Neuronal stem cell (in vitro differentiated cells): ENCODE data around the gene MRPL14.

Source experiments
- DNase-seq: peaks from one replicate; pipeline ENCODE4 v3.0.0-alpha.2; 2013; ENCODE audit warnings: low spot score
- H2AFZ ChIP-seq: one replicate; pipeline ENCODE4 v1.6.1; 2013; ENCODE audit warnings: mild to moderate bottlenecking, low read length, inconsistent platforms
- H2AK5ac ChIP-seq: 2 replicates; pipeline ENCODE4 v1.6.1; 2013; ENCODE audit warnings: low read depth, mild to moderate bottlenecking, inconsistent platforms, low read length, moderate library complexity, mixed read lengths
- H2BK120ac ChIP-seq: 2 replicates; pipeline ENCODE4 v1.6.1; 2013; ENCODE audit warnings: low read depth, mild to moderate bottlenecking, inconsistent platforms, low read length, moderate library complexity, mixed read lengths
- H2BK12ac ChIP-seq: one replicate; pipeline ENCODE4 v1.6.1; 2013; ENCODE audit warnings: low read length, inconsistent platforms
- H2BK15ac ChIP-seq: 2 replicates; pipeline ENCODE4 v1.6.1; 2013; ENCODE audit warnings: mild to moderate bottlenecking, low read length, inconsistent platforms, mixed read lengths
- H2BK5ac ChIP-seq: one replicate; pipeline ENCODE4 v1.6.1; 2013; ENCODE audit warnings: inconsistent platforms, mild to moderate bottlenecking, low read length, moderate library complexity
- H3K14ac ChIP-seq: one replicate; pipeline ENCODE4 v1.6.1; 2013; ENCODE audit warnings: low read length, inconsistent platforms
- H3K18ac ChIP-seq: 2 replicates; pipeline ENCODE4 v1.6.1; 2013; ENCODE audit warnings: low read length, inconsistent platforms
- H3K23ac ChIP-seq: 2 replicates; pipeline ENCODE4 v1.6.1; 2013; ENCODE audit warnings: low read depth, mild to moderate bottlenecking, mixed read lengths, low read length, inconsistent platforms; ENCODE audit not compliant: poor library complexity
- H3K27ac ChIP-seq: replicated peaks from 3 replicates; pipeline ENCODE4 v1.5.1; 2013; ENCODE audit warnings: low read length, inconsistent platforms
- H3K27me3 ChIP-seq, 3 experiments: 2 replicates each; pipeline ENCODE4 v1.6.1; 2013; ENCODE audit warnings: low read length in 3 of 3, mild to moderate bottlenecking in 2 of 3, inconsistent platforms in 1 of 3, low read depth in 1 of 3, mixed read lengths in 1 of 3, moderate library complexity in 1 of 3; ENCODE audit not compliant: control insufficient read depth in 3 of 3, insufficient read depth in 3 of 3
- H3K36me3 ChIP-seq, 2 donors: replicated peaks in 1 of 2; 2 replicates each; pipeline ENCODE4 v1.6.1; 2013; ENCODE audit warnings: low read length in 2 of 2; ENCODE audit not compliant: control insufficient read depth in 2 of 2, insufficient read depth in 2 of 2
- H3K4ac ChIP-seq: 2 replicates; pipeline ENCODE4 v1.6.1; 2013; ENCODE audit warnings: inconsistent platforms, mild to moderate bottlenecking, low read length, moderate library complexity
- H3K4me1 ChIP-seq, 2 donors: 1 replicate in 1 of 2; 2 replicates in 1 of 2; pipeline ENCODE4 v1.6.1; 2013; ENCODE audit warnings: low read length in 2 of 2, low read depth in 1 of 2; ENCODE audit not compliant: control insufficient read depth in 2 of 2, insufficient read depth in 1 of 2
- H3K4me2 ChIP-seq: one replicate; pipeline ENCODE4 v1.6.1; 2013; ENCODE audit warnings: mild to moderate bottlenecking, low read length, inconsistent platforms; ENCODE audit not compliant: insufficient read depth, poor library complexity, severe bottlenecking
- H3K4me3 ChIP-seq, 2 donors: 2 replicates each; pipeline ENCODE4 v1.5.1; 2013; ENCODE audit warnings: low read length in 2 of 2, mild to moderate bottlenecking in 2 of 2, inconsistent platforms in 1 of 2, moderate library complexity in 1 of 2
- H3K79me1 ChIP-seq: one replicate; pipeline ENCODE4 v1.6.1; 2013; ENCODE audit warnings: low read depth, mild to moderate bottlenecking, inconsistent platforms, low read length, moderate library complexity
- H3K9ac ChIP-seq: one replicate; pipeline ENCODE4 v1.6.1; 2013; ENCODE audit warnings: mild to moderate bottlenecking, low read depth, low read length, inconsistent platforms; ENCODE audit not compliant: poor library complexity
- H3K9me3 ChIP-seq, 2 donors: replicated peaks in 1 of 2; 2 replicates each; pipeline versions ENCODE3 to v1.6.1; 2013; ENCODE audit warnings: low read length in 2 of 2, mild to moderate bottlenecking in 2 of 2, inconsistent platforms in 1 of 2, low read depth in 1 of 2, mixed read lengths in 1 of 2, moderate library complexity in 1 of 2; ENCODE audit not compliant: control insufficient read depth in 2 of 2, insufficient read depth in 1 of 2
- H4K8ac ChIP-seq: one replicate; pipeline ENCODE4 v1.6.1; 2013; ENCODE audit warnings: low read depth, mild to moderate bottlenecking, inconsistent platforms, low read length, moderate library complexity
- H4K91ac ChIP-seq: one replicate; pipeline ENCODE4 v1.6.1; 2013; ENCODE audit warnings: low read length, low read depth, mild to moderate bottlenecking, inconsistent platforms; ENCODE audit not compliant: poor library complexity
- WGBS, 2 donors: extraction: QIAGEN DNeasy Blood & Tissue Kit; methylation state at CpG; one replicate each; pipeline ENCODE4 v1.1.7; 2013; ENCODE audit warnings: missing lambda C conversion rate in 2 of 2, mixed read lengths in 1 of 2; ENCODE audit not compliant: insufficient read length in 2 of 2, insufficient replicate concordance in 1 of 2; ENCODE audit errors: extremely low coverage in 2 of 2; 5-methylcytosine and 5-hydroxymethylcytosine counted together

MRPL14 gene

GRCh38 chr6:44067173-44068139 lies 59.8 kb downstream of the MRPL14 start:
- Histone ChIP-seq H3K14ac (no peak overlapping the region), H2BK12ac (peak overlapping the region; percentile 77), H3K27ac (no peak overlapping the region), H2BK15ac (peak overlapping the region; percentile 72), H3K27me3 (peaks cover 0 to 4% (median 0%) of the 10 kb centered on the region in 3 experiments), H3K4me2 (no peak overlapping the region), H2BK120ac (peak overlapping the region; percentile 35), H3K4me1 (peaks cover 4 to 11% of the 10 kb centered on the region in 2 donors), H3K9ac (peak overlapping the region; percentile 63), H4K8ac (no peak overlapping the region), H3K4ac (no peak overlapping the region), H3K9me3 (peaks cover 0 to 5% of the 10 kb centered on the region in 2 donors), H3K4me3 (no peak overlapping the region), H2AK5ac (peak overlapping the region; percentile 70), H2AFZ (peak overlapping the region; percentile 30), H3K79me1 (no peaks in the 10 kb centered on the region), H3K36me3 (no peaks in the 10 kb centered on the region), H3K23ac (no peak overlapping the region), H4K91ac (no peak overlapping the region), H3K18ac (peak overlapping the region; percentile 74), H2BK5ac (no peak overlapping the region)
- DNase-seq, result no peak
- WGBS, 2 donors, result no CpG with 5 or more reads among the region's 7 CpGs

- Histone ChIP-seq H3K4ac (no peak overlapping the region), H3K9ac (peak overlapping the region; percentile 63), H2BK120ac (peak overlapping the region; percentile 35), H3K4me2 (no peak overlapping the region), H3K79me1 (no peaks in the 10 kb centered on the region), H3K14ac (no peak overlapping the region), H3K4me1 (peaks cover 4 to 11% of the 10 kb centered on the region in 2 donors), H3K18ac (peak overlapping the region; percentile 66), H2BK15ac (no peak overlapping the region), H3K9me3 (peaks cover 0 to 5% of the 10 kb centered on the region in 2 donors), H2BK12ac (no peak overlapping the region), H4K8ac (no peak overlapping the region), H3K36me3 (no peaks in the 10 kb centered on the region), H2BK5ac (peak overlapping the region; percentile 7), H4K91ac (no peak overlapping the region), H3K4me3 (no peak overlapping the region), H3K23ac (peak overlapping the region; percentile 52), H3K27me3 (no peaks in the 10 kb centered on the region), H2AFZ (no peak overlapping the region), H3K27ac (no peak overlapping the region), H2AK5ac (peak overlapping the region; percentile 38)
- DNase-seq, result no peak
- WGBS, 2 donors, result no CpG with 5 or more reads among the region's 6 CpGs
These were observed 60.7 kb downstream of the MRPL14 start for GRCh38 chr6:44066394-44067172.

- no peaks in the 10 kb centered on the region for H3K79me1 ChIP-seq
- H3K9ac ChIP-seq, result no peak overlapping the region
- H3K27me3 ChIP-seq, result no peaks in the 10 kb centered on the region
- no peak overlapping the region for H3K27ac ChIP-seq
- peaks cover 4 to 11% of the 10 kb centered on the region in 2 donors for H3K4me1 ChIP-seq
- no peak overlapping the region for H4K8ac ChIP-seq
- H3K4me3 ChIP-seq, result no peak overlapping the region
- H2BK120ac ChIP-seq, result no peak overlapping the region
- peak overlapping the region; percentile 90 for H2AK5ac ChIP-seq
- no peak overlapping the region for H3K18ac ChIP-seq
- H2BK15ac ChIP-seq, result peak overlapping the region; percentile 2
- WGBS, 2 donors, result no CpG with 5 or more reads among the region's 13 CpGs
- H3K36me3 ChIP-seq, result no peaks in the 10 kb centered on the region
- H3K4me2 ChIP-seq, result no peak overlapping the region
- peaks cover 0 to 5% of the 10 kb centered on the region in 2 donors for H3K9me3 ChIP-seq
- no peak overlapping the region for H2BK12ac ChIP-seq
- no peak for DNase-seq
- no peak overlapping the region for H4K91ac ChIP-seq
- H3K14ac ChIP-seq, result peak overlapping the region; percentile 86
- no peak overlapping the region for H3K4ac ChIP-seq
- H2BK5ac ChIP-seq, result no peak overlapping the region
- no peak overlapping the region for H2AFZ ChIP-seq
- no peak overlapping the region for H3K23ac ChIP-seq
These were observed 61.7 kb downstream of the MRPL14 start for GRCh38 chr6:44065443-44066140.
